Measurements from ENCODE around the gene DLG2.

- TF ChIP-seq POLR2A (IDR thresholded peaks at IDR 0.05) (no peak), EP300 (IDR thresholded peaks at IDR 0.05) (no peak)
Observed at GRCh38 chr11:83694191-83694910, 1932.8 kb downstream of the DLG2 start.

Data from ovary (tissue), 1 donor.